Calu3 (cell line): ENCODE results near the gene GRIK2. TPM values are rescaled to one million over a fixed set of nuclear protein-coding genes. Genes with fewer than 3 reads are reported as not detected.

Experiments used
- BruUV-seq: library from RNA; stranded (reverse); fragments of 400-500 nt; replicated peaks from 2 replicates; lab custom pipeline; 2021; lab: Mats Ljungman, UMichigan
- CTCF ChIA-PET: fragments of 300-600 bp; sonication (Branson Sonifier 250); formaldehyde crosslinking; loops from one replicate; lab custom pipeline; 2022; ENCODE audit warnings: antibody characterized with exemption; lab: Charles Lee
- DNase-seq: peaks from one replicate; pipeline ENCODE4 v3.0.0; 2022
- H3K27ac Mint-ChIP-seq: one replicate; pipeline ENCODE4 v1.8.0; 2022; ENCODE audit warnings: mixed read lengths; ENCODE audit not compliant: unreplicated experiment
- H3K27me3 Mint-ChIP-seq: one replicate; pipeline ENCODE4 v1.8.0; 2022; ENCODE audit warnings: mixed read lengths; ENCODE audit not compliant: unreplicated experiment
- H3K36me3 Mint-ChIP-seq: one replicate; pipeline ENCODE4 v1.8.0; 2022; ENCODE audit warnings: mild to moderate bottlenecking, moderate library complexity, mixed read lengths; ENCODE audit not compliant: insufficient read depth, unreplicated experiment
- H3K4me1 Mint-ChIP-seq: one replicate; pipeline ENCODE4 v1.8.0; 2022; ENCODE audit warnings: mild to moderate bottlenecking, low read depth, mixed read lengths; ENCODE audit not compliant: unreplicated experiment
- H3K4me3 Mint-ChIP-seq: one replicate; pipeline ENCODE4 v1.8.0; 2022; ENCODE audit warnings: mild to moderate bottlenecking, low read depth, moderate library complexity, mixed read lengths; ENCODE audit not compliant: unreplicated experiment
- H3K9me3 Mint-ChIP-seq: one replicate; pipeline ENCODE4 v1.8.0; 2022; ENCODE audit warnings: low read depth, mixed read lengths; ENCODE audit not compliant: unreplicated experiment
- CTCF ChIP-seq: fragments of 200-600 bp; IDR thresholded peaks from one replicate; pipeline ENCODE4 v1.8.0; 2022; ENCODE audit warnings: antibody characterized with exemption; ENCODE audit not compliant: unreplicated experiment
- intact Hi-C: fragments of 100-400 bp; cut with micrococcal nuclease; formaldehyde crosslinking; loops from one replicate; pipeline ENCODE4 v1.10.0; 2022; ENCODE audit not compliant: unreplicated experiment
- total RNA-seq: library from RNA; stranded (reverse); gene quantifications from 2 replicates; pipeline ENCODE4 v1.2.3, GENCODE V29; 2022

Gene GRIK2
- total RNA-seq, 1 experiment from 2014 or later: 3.3 TPM

DNA sequence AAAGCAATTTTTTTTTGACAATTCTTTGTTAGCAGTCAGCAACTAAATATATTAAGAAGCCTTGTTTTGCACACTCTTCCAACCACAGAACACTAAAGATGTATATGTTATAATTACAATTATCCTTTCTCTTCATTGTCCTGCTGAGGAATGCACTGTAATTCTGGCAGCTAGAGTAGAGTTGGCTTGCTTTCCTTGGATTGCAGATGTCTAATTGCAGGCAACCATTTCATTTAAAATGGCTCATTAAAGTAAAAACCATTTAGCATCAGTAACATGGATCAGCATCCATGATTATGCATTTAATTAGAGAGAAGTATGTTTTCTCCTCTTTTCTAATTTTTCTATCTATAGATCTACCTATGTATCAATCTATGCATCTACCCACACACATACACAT, 335.4 kb downstream of the GRIK2 start:
- no TSS peak for BruUV-seq
- CTCF ChIA-PET: no interaction called here
- intact Hi-C loops: no loop called here
- no peak for TF ChIP-seq CTCF
- Mint-ChIP-seq H3K27me3 (no peaks in the 10 kb centered on the region), H3K27ac (no peak overlapping the region), H3K4me1 (no peaks in the 10 kb centered on the region), H3K4me3 (no peak overlapping the region), H3K36me3 (no peaks in the 10 kb centered on the region), H3K9me3 (no peaks in the 10 kb centered on the region)
- no peak for DNase-seq

DNA sequence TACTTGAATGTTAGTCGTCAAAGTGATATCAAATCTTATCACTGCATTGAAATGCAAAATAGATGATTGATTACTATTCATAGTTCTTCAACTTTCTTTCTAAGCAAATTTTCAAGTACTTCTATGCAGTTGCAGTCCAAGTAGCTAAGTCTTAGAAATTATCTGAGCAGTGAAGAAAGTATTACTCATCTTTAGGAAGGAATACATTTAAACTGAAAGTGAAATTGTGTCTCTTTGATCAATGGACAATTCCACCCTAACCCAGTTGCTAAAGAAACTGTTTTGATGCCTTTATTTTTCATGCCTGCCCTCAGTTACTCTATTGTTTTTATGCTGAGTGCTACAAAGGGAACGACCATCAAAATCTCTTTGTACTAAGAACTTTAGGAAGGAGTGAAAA, 337.4 kb downstream of the GRIK2 start:
- Mint-ChIP-seq H3K4me3 (no peak overlapping the region), H3K36me3 (no peaks in the 10 kb centered on the region), H3K4me1 (no peaks in the 10 kb centered on the region), H3K27ac (no peak overlapping the region), H3K27me3 (no peaks in the 10 kb centered on the region), H3K9me3 (peaks cover 4% of the 10 kb centered on the region)
- CTCF ChIA-PET: interaction anchor here (0.6 kb wide), 1 partner anchor 91 kb away, joined by 4 read pairs; no protein-coding TSS in a partner anchor
- no peak for DNase-seq
- BruUV-seq: no TSS peak
- TF ChIP-seq CTCF: no peak
- intact Hi-C loops: no loop called here

DNA sequence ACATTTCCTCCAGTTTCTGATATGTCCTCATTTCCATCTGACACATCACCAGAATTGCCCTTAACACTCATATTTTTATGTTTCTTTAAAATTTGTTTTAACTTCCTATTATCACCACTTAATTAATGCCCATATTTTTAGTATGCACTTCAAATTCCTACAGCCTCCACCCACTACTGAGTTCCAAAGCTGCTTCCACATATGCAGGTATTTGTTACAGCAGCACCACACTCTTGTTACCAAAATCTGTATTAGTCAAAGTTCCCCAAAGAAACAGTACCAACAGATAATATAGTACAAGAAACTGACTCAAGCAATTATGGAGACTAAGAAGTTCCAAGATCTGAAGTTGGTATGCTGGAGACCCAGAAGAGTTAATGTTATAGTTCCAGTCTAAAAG, 340.4 kb downstream of the GRIK2 start:
- H3K27ac Mint-ChIP-seq: no peak overlapping the region
- H3K9me3 Mint-ChIP-seq: peaks cover 4% of the 10 kb centered on the region
- no peak for TF ChIP-seq CTCF
- H3K4me1 Mint-ChIP-seq: no peaks in the 10 kb centered on the region
- no peak for DNase-seq
- intact Hi-C loops: no loop called here
- CTCF ChIA-PET: no interaction called here
- H3K4me3 Mint-ChIP-seq: no peak overlapping the region
- H3K36me3 Mint-ChIP-seq: no peaks in the 10 kb centered on the region
- no peaks in the 10 kb centered on the region for H3K27me3 Mint-ChIP-seq
- no TSS peak for BruUV-seq

DNA sequence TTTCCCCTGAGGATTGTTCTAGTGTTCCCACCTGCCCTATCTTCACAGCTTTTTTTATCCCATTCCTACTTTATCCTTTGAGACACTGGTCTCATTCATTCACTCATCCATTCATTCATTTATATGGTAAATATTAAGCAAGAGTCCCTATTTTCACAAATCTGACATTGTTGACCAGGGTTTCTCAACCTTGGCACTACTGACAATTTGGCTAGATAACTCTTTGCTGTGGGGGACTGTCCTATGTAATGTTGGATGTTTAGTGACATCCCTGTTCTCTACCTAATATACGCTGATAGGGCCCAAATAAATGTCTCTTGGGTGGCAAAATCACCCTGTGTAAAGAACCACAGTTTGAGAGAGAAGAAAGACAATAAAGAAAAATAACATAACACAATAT, 345.0 kb downstream of the GRIK2 start:
- CTCF ChIA-PET: no interaction called here
- intact Hi-C loops: no loop called here
- peaks cover 4% of the 10 kb centered on the region for H3K9me3 Mint-ChIP-seq
- H3K4me3 Mint-ChIP-seq: no peak overlapping the region
- no peaks in the 10 kb centered on the region for H3K27me3 Mint-ChIP-seq
- H3K36me3 Mint-ChIP-seq: no peaks in the 10 kb centered on the region
- TF ChIP-seq CTCF: no peak
- no peaks in the 10 kb centered on the region for H3K4me1 Mint-ChIP-seq
- DNase-seq: no peak
- no TSS peak for BruUV-seq
- H3K27ac Mint-ChIP-seq: no peak overlapping the region

GRCh38 chr6:101740631-101741030, 347.1 kb downstream of the GRIK2 start:
- intact Hi-C loops: no loop called here
- CTCF ChIA-PET: no interaction called here
- no peak overlapping the region for H3K27ac Mint-ChIP-seq
- no peak for DNase-seq
- H3K4me3 Mint-ChIP-seq: no peak overlapping the region
- BruUV-seq: no TSS peak
- no peaks in the 10 kb centered on the region for H3K27me3 Mint-ChIP-seq
- no peak for TF ChIP-seq CTCF
- H3K4me1 Mint-ChIP-seq: no peaks in the 10 kb centered on the region
- H3K36me3 Mint-ChIP-seq: no peaks in the 10 kb centered on the region
- no peaks in the 10 kb centered on the region for H3K9me3 Mint-ChIP-seq
